K562 (cell line): Measurements from ENCODE around the gene HK2. TPM values are rescaled to one million over a fixed set of nuclear protein-coding genes. Genes with fewer than 3 reads are reported as not detected.

ENCODE experiments used
- BHLHE40 ChIP-seq: IDR thresholded peaks from 2 replicates; pipeline ENCODE4 v1.6.1; 2011; ENCODE audit warnings: low read length, improper control_type of control experiment
- FIP1L1 ChIP-seq: fragments of 200-400 bp; formaldehyde crosslinking; IDR thresholded peaks from 2 replicates; pipeline ENCODE4 v1.6.1; 2018; ENCODE audit warnings: mild to moderate bottlenecking, low read depth, low read length; ENCODE audit not compliant: poor library complexity, severe bottlenecking
- HNRNPL ChIP-seq: fragments of 200-400 bp; formaldehyde crosslinking; IDR thresholded peaks from 2 replicates; pipeline ENCODE4 v1.6.1; 2017; ENCODE audit warnings: low read depth, mild to moderate bottlenecking, low read length
- KDM1A ChIP-seq, 2 experiments: fragments of 450-650 bp; IDR thresholded peaks; 2 replicates each; pipeline ENCODE4 v1.6.1; 2016; ENCODE audit warnings: mild to moderate bottlenecking in 2 of 2
- TAF9B ChIP-seq: fragments of 450-650 bp; IDR thresholded peaks from 2 replicates; pipeline ENCODE4 v1.6.1; 2018; ENCODE audit warnings: mild to moderate bottlenecking; ENCODE audit not compliant: partially characterized antibody
- ZBTB8A ChIP-seq: fragments of 450-650 bp; IDR thresholded peaks from 2 replicates; pipeline ENCODE4 v1.6.1; 2018; ENCODE audit warnings: mild to moderate bottlenecking, moderate library complexity; ENCODE audit not compliant: partially characterized antibody
- polyA plus RNA-seq, 8 experiments: library from polyadenylated mRNA; depleted of rRNA in 4 of 8; stranded (reverse) in 5 of 8; unstranded in 3 of 8; fragments of >200 nt; fragmentation: Nextera tagmentation in 2 of 8; fragmentation: Illumina TruSeq in 1 of 8; extraction: Ambion mirVana in 2 of 8; extraction: Trizol in 1 of 8; gene quantifications; 2 replicates each; pipeline versions ENCODE4 v1.2.1 to v1.2.3, GENCODE V29; 2011 to 2014; ENCODE audit warnings: inconsistent platforms in 1 of 8, missing spikeins in 1 of 8
- total RNA-seq, 7 experiments: library from RNA; depleted of rRNA in 6 of 7; stranded (reverse); fragments of >200 nt in 6 of 7; fragmentation: Illumina TruSeq in 2 of 7; extraction: Trizol in 2 of 7; gene quantifications; 2 replicates each; pipeline versions ENCODE4 v1.2.1 to v1.2.3, GENCODE V29; 2011 to 2021; ENCODE audit warnings: low replicate concordance in 1 of 7
- TF ChIP-seq, protein P1 (sequence below): fragments of 250-450 bp; sonication (Bioruptor Pico); IDR thresholded peaks from 2 replicates; pipeline ENCODE4 v1.8.0; 2022; ENCODE audit warnings: inconsistent platforms, mild to moderate bottlenecking, moderate library complexity, borderline replicate concordance
- TF ChIP-seq, protein P2 (sequence below): fragments of 450-650 bp; IDR thresholded peaks from 2 replicates; pipeline ENCODE4 v1.6.1; 2016; ENCODE audit warnings: low read depth
- TF ChIP-seq, protein P3 (sequence below): fragments of 250-450 bp; sonication (Bioruptor Pico); IDR thresholded peaks from 2 replicates; pipeline ENCODE4 v1.9.0; 2021; ENCODE audit warnings: mild to moderate bottlenecking
- TF ChIP-seq, protein P4 (sequence below): fragments of 200-800 bp; sonication (Bioruptor generic); IDR thresholded peaks from 2 replicates; pipeline ENCODE4 v1.6.1; 2016; ENCODE audit warnings: missing genetic modification characterization, missing compliant biosample characterization

HK2 gene
- total and polyA plus RNA-seq, 9 of the 15 experiments (the other 6 are each of a cell fraction or from before 2014, with no cell fraction given) = 4.7 to 56.0 (median 19.9) TPM

DNA sequence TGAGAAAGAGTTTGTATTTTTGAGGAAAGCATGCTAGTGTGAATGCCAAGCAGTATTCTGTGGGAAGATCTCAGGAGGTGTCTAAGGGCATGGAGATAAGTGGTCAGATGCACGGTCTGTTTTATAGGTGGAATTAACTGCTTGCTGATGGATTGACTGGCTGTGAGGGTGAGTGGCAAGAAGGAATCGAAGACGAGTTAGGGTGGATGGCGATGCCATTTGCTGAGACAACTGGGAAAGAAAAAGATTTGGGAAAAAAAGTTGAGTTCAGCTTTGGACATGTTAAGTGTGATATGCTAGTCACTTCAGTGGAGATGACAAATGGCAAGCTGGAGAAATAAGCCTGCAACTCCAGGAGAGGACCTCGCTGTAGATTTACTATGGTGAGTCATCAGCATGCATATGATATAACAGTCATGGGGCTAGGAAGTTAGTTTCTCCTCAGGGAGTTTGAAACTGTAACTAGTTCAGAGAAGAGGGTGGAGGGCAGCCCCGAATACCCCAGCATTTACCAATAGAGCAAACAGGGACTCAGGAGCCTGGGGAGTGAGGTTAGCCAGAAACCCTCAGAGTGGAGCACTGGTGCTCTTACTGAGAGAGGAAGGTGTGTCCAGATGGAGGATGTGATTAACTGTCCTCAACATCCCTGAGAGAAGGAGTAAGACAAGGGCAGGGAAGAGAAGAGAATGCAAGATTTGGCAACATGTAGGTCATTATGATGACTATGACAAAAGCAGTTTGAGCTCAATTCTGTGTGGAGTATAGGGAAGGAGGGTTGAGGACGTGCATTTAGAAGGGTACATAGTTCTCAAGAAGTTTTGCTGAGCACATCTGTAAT, 2.0 kb upstream of the HK2 start (continued):
- TF ChIP-seq, protein P1, sequence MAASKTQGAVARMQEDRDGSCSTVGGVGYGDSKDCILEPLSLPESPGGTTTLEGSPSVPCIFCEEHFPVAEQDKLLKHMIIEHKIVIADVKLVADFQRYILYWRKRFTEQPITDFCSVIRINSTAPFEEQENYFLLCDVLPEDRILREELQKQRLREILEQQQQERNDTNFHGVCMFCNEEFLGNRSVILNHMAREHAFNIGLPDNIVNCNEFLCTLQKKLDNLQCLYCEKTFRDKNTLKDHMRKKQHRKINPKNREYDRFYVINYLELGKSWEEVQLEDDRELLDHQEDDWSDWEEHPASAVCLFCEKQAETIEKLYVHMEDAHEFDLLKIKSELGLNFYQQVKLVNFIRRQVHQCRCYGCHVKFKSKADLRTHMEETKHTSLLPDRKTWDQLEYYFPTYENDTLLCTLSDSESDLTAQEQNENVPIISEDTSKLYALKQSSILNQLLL (CRISPR knock-in tag) = no peak
- TF ChIP-seq ZBTB8A = no peak
- no peak for TF ChIP-seq TAF9B
- TF ChIP-seq, protein P2, sequence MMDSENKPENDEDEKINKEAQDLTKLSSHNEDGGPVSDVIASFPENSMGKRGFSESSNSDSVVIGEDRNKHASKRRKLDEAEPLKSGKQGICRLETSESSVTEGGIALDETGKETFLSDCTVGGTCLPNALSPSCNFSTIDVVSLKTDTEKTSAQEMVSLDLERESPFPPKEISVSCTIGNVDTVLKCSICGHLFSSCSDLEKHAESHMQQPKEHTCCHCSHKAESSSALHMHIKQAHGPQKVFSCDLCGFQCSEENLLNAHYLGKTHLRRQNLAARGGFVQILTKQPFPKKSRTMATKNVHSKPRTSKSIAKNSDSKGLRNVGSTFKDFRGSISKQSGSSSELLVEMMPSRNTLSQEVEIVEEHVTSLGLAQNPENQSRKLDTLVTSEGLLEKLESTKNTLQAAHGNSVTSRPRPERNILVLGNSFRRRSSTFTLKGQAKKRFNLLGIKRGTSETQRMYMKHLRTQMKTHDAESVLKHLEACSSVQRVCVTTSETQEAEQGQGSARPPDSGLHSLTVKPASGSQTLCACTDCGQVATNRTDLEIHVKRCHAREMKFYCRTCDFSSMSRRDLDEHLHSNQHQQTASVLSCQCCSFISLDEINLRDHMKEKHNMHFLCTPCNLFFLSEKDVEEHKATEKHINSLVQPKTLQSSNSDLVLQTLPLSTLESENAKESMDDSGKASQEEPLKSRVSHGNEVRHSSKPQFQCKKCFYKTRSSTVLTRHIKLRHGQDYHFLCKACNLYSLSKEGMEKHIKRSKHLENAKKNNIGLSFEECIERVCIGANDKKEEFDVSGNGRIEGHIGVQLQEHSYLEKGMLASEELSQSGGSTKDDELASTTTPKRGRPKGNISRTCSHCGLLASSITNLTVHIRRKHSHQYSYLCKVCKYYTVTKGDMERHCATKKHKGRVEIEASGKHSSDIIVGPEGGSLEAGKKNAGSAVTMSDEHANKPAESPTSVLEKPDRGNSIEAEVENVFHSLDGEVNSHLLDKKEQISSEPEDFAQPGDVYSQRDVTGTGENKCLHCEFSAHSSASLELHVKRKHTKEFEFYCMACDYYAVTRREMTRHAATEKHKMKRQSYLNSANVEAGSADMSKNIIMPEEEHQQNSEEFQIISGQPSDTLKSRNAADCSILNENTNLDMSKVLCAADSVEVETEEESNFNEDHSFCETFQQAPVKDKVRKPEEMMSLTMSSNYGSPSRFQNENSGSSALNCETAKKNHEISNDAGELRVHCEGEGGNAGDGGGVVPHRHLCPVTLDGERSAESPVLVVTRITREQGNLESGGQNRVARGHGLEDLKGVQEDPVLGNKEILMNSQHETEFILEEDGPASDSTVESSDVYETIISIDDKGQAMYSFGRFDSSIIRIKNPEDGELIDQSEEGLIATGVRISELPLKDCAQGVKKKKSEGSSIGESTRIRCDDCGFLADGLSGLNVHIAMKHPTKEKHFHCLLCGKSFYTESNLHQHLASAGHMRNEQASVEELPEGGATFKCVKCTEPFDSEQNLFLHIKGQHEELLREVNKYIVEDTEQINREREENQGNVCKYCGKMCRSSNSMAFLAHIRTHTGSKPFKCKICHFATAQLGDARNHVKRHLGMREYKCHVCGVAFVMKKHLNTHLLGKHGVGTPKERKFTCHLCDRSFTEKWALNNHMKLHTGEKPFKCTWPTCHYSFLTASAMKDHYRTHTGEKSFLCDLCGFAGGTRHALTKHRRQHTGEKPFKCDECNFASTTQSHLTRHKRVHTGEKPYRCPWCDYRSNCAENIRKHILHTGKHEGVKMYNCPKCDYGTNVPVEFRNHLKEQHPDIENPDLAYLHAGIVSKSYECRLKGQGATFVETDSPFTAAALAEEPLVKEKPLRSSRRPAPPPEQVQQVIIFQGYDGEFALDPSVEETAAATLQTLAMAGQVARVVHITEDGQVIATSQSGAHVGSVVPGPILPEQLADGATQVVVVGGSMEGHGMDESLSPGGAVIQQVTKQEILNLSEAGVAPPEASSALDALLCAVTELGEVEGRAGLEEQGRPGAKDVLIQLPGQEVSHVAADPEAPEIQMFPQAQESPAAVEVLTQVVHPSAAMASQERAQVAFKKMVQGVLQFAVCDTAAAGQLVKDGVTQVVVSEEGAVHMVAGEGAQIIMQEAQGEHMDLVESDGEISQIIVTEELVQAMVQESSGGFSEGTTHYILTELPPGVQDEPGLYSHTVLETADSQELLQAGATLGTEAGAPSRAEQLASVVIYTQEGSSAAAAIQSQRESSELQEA = no peak
- no peak for TF ChIP-seq HNRNPL
- TF ChIP-seq KDM1A (IDR thresholded peaks at IDR 0.05) = peak in 1 of 2 experiments; percentile 51; a peak in 1 of 4 replicates
- TF ChIP-seq, protein P3, sequence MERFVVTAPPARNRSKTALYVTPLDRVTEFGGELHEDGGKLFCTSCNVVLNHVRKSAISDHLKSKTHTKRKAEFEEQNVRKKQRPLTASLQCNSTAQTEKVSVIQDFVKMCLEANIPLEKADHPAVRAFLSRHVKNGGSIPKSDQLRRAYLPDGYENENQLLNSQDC = no peak
- TF ChIP-seq, protein P4, sequence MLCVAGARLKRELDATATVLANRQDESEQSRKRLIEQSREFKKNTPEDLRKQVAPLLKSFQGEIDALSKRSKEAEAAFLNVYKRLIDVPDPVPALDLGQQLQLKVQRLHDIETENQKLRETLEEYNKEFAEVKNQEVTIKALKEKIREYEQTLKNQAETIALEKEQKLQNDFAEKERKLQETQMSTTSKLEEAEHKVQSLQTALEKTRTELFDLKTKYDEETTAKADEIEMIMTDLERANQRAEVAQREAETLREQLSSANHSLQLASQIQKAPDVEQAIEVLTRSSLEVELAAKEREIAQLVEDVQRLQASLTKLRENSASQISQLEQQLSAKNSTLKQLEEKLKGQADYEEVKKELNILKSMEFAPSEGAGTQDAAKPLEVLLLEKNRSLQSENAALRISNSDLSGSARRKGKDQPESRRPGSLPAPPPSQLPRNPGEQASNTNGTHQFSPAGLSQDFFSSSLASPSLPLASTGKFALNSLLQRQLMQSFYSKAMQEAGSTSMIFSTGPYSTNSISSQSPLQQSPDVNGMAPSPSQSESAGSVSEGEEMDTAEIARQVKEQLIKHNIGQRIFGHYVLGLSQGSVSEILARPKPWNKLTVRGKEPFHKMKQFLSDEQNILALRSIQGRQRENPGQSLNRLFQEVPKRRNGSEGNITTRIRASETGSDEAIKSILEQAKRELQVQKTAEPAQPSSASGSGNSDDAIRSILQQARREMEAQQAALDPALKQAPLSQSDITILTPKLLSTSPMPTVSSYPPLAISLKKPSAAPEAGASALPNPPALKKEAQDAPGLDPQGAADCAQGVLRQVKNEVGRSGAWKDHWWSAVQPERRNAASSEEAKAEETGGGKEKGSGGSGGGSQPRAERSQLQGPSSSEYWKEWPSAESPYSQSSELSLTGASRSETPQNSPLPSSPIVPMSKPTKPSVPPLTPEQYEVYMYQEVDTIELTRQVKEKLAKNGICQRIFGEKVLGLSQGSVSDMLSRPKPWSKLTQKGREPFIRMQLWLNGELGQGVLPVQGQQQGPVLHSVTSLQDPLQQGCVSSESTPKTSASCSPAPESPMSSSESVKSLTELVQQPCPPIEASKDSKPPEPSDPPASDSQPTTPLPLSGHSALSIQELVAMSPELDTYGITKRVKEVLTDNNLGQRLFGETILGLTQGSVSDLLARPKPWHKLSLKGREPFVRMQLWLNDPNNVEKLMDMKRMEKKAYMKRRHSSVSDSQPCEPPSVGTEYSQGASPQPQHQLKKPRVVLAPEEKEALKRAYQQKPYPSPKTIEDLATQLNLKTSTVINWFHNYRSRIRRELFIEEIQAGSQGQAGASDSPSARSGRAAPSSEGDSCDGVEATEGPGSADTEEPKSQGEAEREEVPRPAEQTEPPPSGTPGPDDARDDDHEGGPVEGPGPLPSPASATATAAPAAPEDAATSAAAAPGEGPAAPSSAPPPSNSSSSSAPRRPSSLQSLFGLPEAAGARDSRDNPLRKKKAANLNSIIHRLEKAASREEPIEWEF (CRISPR knock-in tag) = no peak
- TF ChIP-seq FIP1L1 = no peak
- peak; percentile 13; the same call in 1 of the 2 replicates for TF ChIP-seq BHLHE40
